Caco-2 (cell line): ENCODE data around the gene OR8J3. TPM values are rescaled to one million over a fixed set of nuclear protein-coding genes. Genes with fewer than 3 reads are reported as not detected.

Experiments used
- Bru-seq: library from RNA; stranded (reverse); fragments of 400-500 nt; gene quantifications from one replicate; lab custom pipeline; 2021; lab: Mats Ljungman, UMichigan
- BruChase-seq, 2 experiments: library from RNA; stranded (reverse); fragments of 400-500 nt; gene quantifications; one replicate each; lab custom pipeline; 2021; lab: Mats Ljungman, UMichigan
- BruUV-seq: library from RNA; stranded (reverse); fragments of 400-500 nt; replicated peaks from 2 replicates; lab custom pipeline; 2021; lab: Mats Ljungman, UMichigan
- CTCF ChIA-PET: fragments of 300-600 bp; sonication (Branson Sonifier 250); formaldehyde crosslinking; loops from one replicate; lab custom pipeline; 2022; ENCODE audit warnings: antibody characterized with exemption; lab: Charles Lee
- POLR2A ChIA-PET: fragments of 300-600 bp; sonication (Branson Sonifier 250); formaldehyde crosslinking; loops from one replicate; lab custom pipeline; 2022; ENCODE audit warnings: antibody characterized with exemption; lab: Charles Lee
- DNase-seq, 2 experiments: peaks; one replicate each; pipeline versions ENCODE4 v3.0.0 to v3.0.0-alpha.2; 2020 to 2022
- H3K27me3 ChIP-seq: replicated peaks from 2 replicates; pipeline ENCODE4 v1.6.0; 2011; ENCODE audit warnings: low read length; ENCODE audit not compliant: control insufficient read depth, insufficient read depth
- H3K36me3 ChIP-seq: 2 replicates; pipeline ENCODE4 v1.5.1; 2011; ENCODE audit warnings: low read length; ENCODE audit not compliant: control insufficient read depth, insufficient read depth
- H3K4me1 ChIP-seq: fragments of 250-450 bp; sonication (Bioruptor Pico); 2 replicates; pipeline ENCODE4 v1.5.1; 2020; ENCODE audit warnings: mild to moderate bottlenecking
- H3K4me3 ChIP-seq: 2 replicates; pipeline ENCODE4 v1.5.1; 2011; ENCODE audit warnings: low read depth, mild to moderate bottlenecking, control low read depth, low read length
- H3K9me3 ChIP-seq: fragments of 250-450 bp; sonication (Bioruptor Pico); 2 replicates; pipeline ENCODE4 v1.5.1; 2020; ENCODE audit warnings: mild to moderate bottlenecking, moderate library complexity
- H3K27ac Mint-ChIP-seq: one replicate; pipeline ENCODE4 v1.8.0; 2022; ENCODE audit warnings: mixed read lengths; ENCODE audit not compliant: unreplicated experiment
- H3K27me3 Mint-ChIP-seq: one replicate; pipeline ENCODE4 v1.8.0; 2022; ENCODE audit warnings: mixed read lengths; ENCODE audit not compliant: insufficient read depth, unreplicated experiment
- H3K36me3 Mint-ChIP-seq: one replicate; pipeline ENCODE4 v1.8.0; 2022; ENCODE audit warnings: mild to moderate bottlenecking, mixed read lengths; ENCODE audit not compliant: insufficient read depth, unreplicated experiment
- H3K4me1 Mint-ChIP-seq: one replicate; pipeline ENCODE4 v1.8.0; 2022; ENCODE audit warnings: low read depth, mixed read lengths; ENCODE audit not compliant: unreplicated experiment
- H3K4me3 Mint-ChIP-seq: one replicate; pipeline ENCODE4 v1.8.0; 2022; ENCODE audit warnings: mild to moderate bottlenecking, moderate library complexity, mixed read lengths; ENCODE audit not compliant: unreplicated experiment
- H3K9me3 Mint-ChIP-seq: one replicate; pipeline ENCODE4 v1.8.0; 2022; ENCODE audit warnings: mixed read lengths; ENCODE audit not compliant: unreplicated experiment
- intact Hi-C: fragments of 100-400 bp; cut with micrococcal nuclease; formaldehyde crosslinking; loops from one replicate; pipeline ENCODE4 v1.10.0; 2022; ENCODE audit not compliant: unreplicated experiment
- long read RNA-seq: library from polyadenylated mRNA; stranded (forward); transcript quantifications from one replicate; pipeline ENCODE4 v2.0.0, GENCODE V29; 2022
- total RNA-seq: library from RNA; stranded (reverse); gene quantifications from 2 replicates; pipeline ENCODE4 v1.2.3, GENCODE V29; 2022
- TF ChIP-seq, protein P1 (sequence below), 2 experiments: fragments of 200-600 bp in 1 of 2; IDR thresholded peaks; 1 replicate in 1 of 2; 2 replicates in 1 of 2; pipeline versions ENCODE4 v1.5.1 to v1.8.0; 2011 to 2022; ENCODE audit warnings: antibody characterized with exemption in 1 of 2, control low read depth in 1 of 2, inconsistent platforms in 1 of 2, low read depth in 1 of 2, low read length in 1 of 2, mild to moderate bottlenecking in 1 of 2, moderate library complexity in 1 of 2; ENCODE audit not compliant: insufficient read depth in 1 of 2, severe bottlenecking in 1 of 2, unreplicated experiment in 1 of 2

Gene OR8J3, protein sequence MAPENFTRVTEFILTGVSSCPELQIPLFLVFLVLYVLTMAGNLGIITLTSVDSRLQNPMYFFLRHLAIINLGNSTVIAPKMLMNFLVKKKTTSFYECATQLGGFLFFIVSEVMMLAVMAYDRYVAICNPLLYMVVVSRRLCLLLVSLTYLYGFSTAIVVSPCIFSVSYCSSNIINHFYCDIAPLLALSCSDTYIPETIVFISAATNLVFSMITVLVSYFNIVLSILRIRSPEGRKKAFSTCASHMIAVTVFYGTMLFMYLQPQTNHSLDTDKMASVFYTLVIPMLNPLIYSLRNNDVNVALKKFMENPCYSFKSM
- not detected in 2 replicates for total RNA-seq
- not detected for Bru-seq, nascent RNA
- BruChase-seq, experiment 1, labeled RNA remaining after a 2-hour chase = not detected
- BruChase-seq, experiment 2, labeled RNA remaining after a 6-hour chase = not detected
- long read RNA-seq = 0 reads

DNA sequence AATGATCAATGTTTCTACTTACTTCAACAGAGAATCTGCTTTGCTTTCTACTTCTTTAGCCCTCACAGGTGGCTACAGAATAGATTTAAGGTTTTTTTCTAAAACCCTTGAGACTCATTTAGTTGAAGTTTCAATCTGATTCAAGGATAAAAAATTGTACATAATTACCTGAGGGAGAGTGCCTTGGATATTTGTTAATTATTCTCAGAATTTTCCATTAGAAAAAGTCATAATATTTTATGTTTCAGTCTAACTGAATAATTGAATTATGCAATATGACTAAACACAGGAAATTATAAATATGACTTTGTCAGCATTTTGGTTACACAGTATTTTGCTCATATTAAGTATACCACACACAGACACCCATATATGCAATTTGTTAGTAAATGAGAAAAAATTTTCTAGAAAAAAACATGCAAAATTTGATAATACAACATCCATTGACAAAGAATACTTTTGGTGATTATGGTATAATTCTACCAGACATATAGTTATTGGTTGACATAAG, at the start of gene OR8J3:
OR8J3 (minus strand) TSS at position 51 of the 511 bp plus-strand sequence. CDS start 2,483 bp downstream, outside the sequence.
- H3K4me3 ChIP-seq = no peak within 1 kb of the TSS
- H3K4me1 ChIP-seq = no peaks in the 10 kb centered on the region
- H3K9me3 ChIP-seq = no peaks in the 10 kb centered on the region; the same call in 1 of the 2 replicates
- no peak for DNase-seq
- no peak within 1 kb of the TSS for H3K4me3 Mint-ChIP-seq
- H3K36me3 ChIP-seq = no peaks in the 10 kb centered on the region
- no TSS peak for BruUV-seq
- no peaks in the 10 kb centered on the region for H3K4me1 Mint-ChIP-seq
- POLR2A ChIA-PET = no interaction called here
- H3K27me3 Mint-ChIP-seq = no peaks in the 10 kb centered on the region
- H3K27ac Mint-ChIP-seq = no peak within 1 kb of the TSS
- intact Hi-C loops = no loop called here
- no peaks in the 10 kb centered on the region for H3K27me3 ChIP-seq
- TF ChIP-seq, protein P1, sequence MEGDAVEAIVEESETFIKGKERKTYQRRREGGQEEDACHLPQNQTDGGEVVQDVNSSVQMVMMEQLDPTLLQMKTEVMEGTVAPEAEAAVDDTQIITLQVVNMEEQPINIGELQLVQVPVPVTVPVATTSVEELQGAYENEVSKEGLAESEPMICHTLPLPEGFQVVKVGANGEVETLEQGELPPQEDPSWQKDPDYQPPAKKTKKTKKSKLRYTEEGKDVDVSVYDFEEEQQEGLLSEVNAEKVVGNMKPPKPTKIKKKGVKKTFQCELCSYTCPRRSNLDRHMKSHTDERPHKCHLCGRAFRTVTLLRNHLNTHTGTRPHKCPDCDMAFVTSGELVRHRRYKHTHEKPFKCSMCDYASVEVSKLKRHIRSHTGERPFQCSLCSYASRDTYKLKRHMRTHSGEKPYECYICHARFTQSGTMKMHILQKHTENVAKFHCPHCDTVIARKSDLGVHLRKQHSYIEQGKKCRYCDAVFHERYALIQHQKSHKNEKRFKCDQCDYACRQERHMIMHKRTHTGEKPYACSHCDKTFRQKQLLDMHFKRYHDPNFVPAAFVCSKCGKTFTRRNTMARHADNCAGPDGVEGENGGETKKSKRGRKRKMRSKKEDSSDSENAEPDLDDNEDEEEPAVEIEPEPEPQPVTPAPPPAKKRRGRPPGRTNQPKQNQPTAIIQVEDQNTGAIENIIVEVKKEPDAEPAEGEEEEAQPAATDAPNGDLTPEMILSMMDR (IDR thresholded peaks at IDR 0.05; ENCODE audit: insufficient read depth in 1 of 2, low read depth in 1 of 2, low read length in 1 of 2, severe bottlenecking in 1 of 2, unreplicated experiment in 1 of 2) = no peak
- H3K9me3 Mint-ChIP-seq = no peaks in the 10 kb centered on the region
- CTCF ChIA-PET = no interaction called here
- H3K36me3 Mint-ChIP-seq = no peaks in the 10 kb centered on the region

DNA sequence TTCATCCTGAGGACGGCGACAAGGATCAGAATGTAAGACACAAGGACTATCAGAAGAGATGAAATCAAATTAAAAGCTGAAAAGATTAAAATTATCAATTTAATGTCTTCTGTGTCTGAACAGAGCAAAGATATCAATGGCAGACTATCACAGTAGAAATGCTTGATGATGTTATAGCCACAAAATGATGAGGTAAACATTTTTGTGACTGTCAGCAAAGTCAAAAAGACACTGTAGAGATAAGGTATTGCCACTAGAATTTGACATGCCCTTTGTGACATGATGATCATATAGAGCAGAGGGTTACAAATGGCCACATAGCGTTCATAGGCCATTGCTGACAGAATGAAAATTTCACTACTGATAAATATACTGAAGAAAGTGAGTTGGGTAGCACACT, 48.6 kb upstream of the OR8J3 start:
- H3K4me3 ChIP-seq = no peak overlapping the region
- Mint-ChIP-seq H3K4me1 (no peaks in the 10 kb centered on the region), H3K36me3 (no peaks in the 10 kb centered on the region), H3K4me3 (no peak overlapping the region), H3K27me3 (no peaks in the 10 kb centered on the region), H3K9me3 (peaks cover 10% of the 10 kb centered on the region), H3K27ac (no peak overlapping the region)
- no peaks in the 10 kb centered on the region for H3K4me1 ChIP-seq
- H3K9me3 ChIP-seq = no peaks in the 10 kb centered on the region
- no TSS peak for BruUV-seq
- intact Hi-C loops = no loop called here
- ChIA-PET CTCF (no interaction called here), POLR2A (no interaction called here)
- TF ChIP-seq, protein P1 (IDR thresholded peaks at IDR 0.05; ENCODE audit: insufficient read depth in 1 of 2, low read depth in 1 of 2, low read length in 1 of 2, severe bottlenecking in 1 of 2, unreplicated experiment in 1 of 2) = no peak
- no peak for DNase-seq
- no peaks in the 10 kb centered on the region for H3K27me3 ChIP-seq
- no peaks in the 10 kb centered on the region for H3K36me3 ChIP-seq

DNA sequence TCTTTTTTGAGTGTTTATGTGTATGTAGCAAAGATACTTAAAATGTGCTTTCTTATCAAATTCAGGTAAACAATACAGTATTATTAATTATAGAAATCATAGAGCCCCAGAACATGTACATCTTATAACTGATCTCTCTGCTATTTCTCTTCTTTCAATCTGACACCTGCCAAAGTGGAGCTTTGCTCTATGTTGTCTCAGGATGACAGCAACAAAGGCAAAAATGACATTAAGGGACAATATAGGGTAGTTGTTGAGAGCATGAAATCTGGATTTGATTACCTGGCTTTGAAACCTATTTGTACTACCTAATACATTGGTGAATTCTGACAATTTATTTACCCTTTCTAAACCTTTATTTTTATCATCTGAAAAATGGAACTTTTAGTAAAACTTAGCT, 43.5 kb upstream of the OR8J3 start:
- ChIA-PET CTCF (no interaction called here), POLR2A (no interaction called here)
- no peak overlapping the region for H3K4me3 ChIP-seq
- no peaks in the 10 kb centered on the region for H3K4me1 ChIP-seq
- no peak for DNase-seq
- intact Hi-C loops = no loop called here
- H3K27me3 Mint-ChIP-seq = no peaks in the 10 kb centered on the region
- no TSS peak for BruUV-seq
- H3K36me3 Mint-ChIP-seq = no peaks in the 10 kb centered on the region
- H3K9me3 ChIP-seq = 0 out of 2 replicates have a peak, but pooled peaks cover 4% of the 10 kb centered on the region
- H3K27ac Mint-ChIP-seq = no peak overlapping the region
- H3K4me1 Mint-ChIP-seq = no peaks in the 10 kb centered on the region
- H3K4me3 Mint-ChIP-seq = no peak overlapping the region
- H3K36me3 ChIP-seq = no peaks in the 10 kb centered on the region
- H3K9me3 Mint-ChIP-seq = peaks cover 12% of the 10 kb centered on the region
- H3K27me3 ChIP-seq = no peaks in the 10 kb centered on the region
- TF ChIP-seq, protein P1 (IDR thresholded peaks at IDR 0.05; ENCODE audit: insufficient read depth in 1 of 2, low read depth in 1 of 2, low read length in 1 of 2, severe bottlenecking in 1 of 2, unreplicated experiment in 1 of 2) = no peak
